Stimulated activated CD4-positive, alpha-beta T cell treated with anti-CD3 and anti-CD28 coated beads, Interleukin-4, amount 100 ng/mL, for 1 hour (primary cell): ENCODE measurements around the gene PML.
"Not testable (repeated sequence)": the region's sequence is repeated elsewhere in the genome, so short reads cannot be mapped to it uniquely, and the experiment has no call there.

Source experiments
- DNase-seq: peaks from one replicate; pipeline ENCODE4 v3.0.0-alpha.2; 2020

The PML gene

GRCh38 chr15:74063425-74064146, 69.1 kb downstream of the PML start:
- DNase-seq, result not testable (repeated sequence)

- not testable (repeated sequence) for DNase-seq
Observed at GRCh38 chr15:74064183-74064582, 69.7 kb downstream of the PML start.

GRCh38 chr15:74064822-74065221, 70.3 kb downstream of the PML start:
- not testable (repeated sequence) for DNase-seq

GRCh38 chr15:74065684-74066411, 71.3 kb downstream of the PML start:
- peak; percentile 58 for DNase-seq

GRCh38 chr15:74071645-74072044, 77.1 kb downstream of the PML start:
- DNase-seq, result not testable (repeated sequence)

GRCh38 chr15:74072132-74072531, 77.6 kb downstream of the PML start:
- not testable (repeated sequence) for DNase-seq

- peak; percentile 49 for DNase-seq
Observed at GRCh38 chr15:74072614-74073337, 78.3 kb downstream of the PML start.

GRCh38 chr15:74075781-74076180, 81.3 kb downstream of the PML start:
- not testable (repeated sequence) for DNase-seq

- not testable (repeated sequence) for DNase-seq
Observed at GRCh38 chr15:74082450-74082849, 87.9 kb downstream of the PML start, which contains the start of gene GOLGA6A. GOLGA6A (minus strand) TSS chr15:74082550; CDS start chr15:74082509, 41 bp downstream.

- not testable (repeated sequence) for DNase-seq
Observed at GRCh38 chr15:74094567-74094966, 100.1 kb downstream of the PML start.

- not testable (repeated sequence) for DNase-seq
Observed at GRCh38 chr15:74095610-74096009, 101.1 kb downstream of the PML start.

GRCh38 chr15:74096753-74097474, 102.4 kb downstream of the PML start:
- DNase-seq, result not testable (repeated sequence)
